ENCODE results near the gene ZNF764.

GRCh38 chr16:30602616-30603277, 44.6 kb upstream of the ZNF764 start:
- TF ChIP-seq CTCF (IDR thresholded peaks at IDR 0.05) (no peak), POLR2A (IDR thresholded peaks at IDR 0.05) (no peak)

All from heart left ventricle (tissue), 13 donors.